H1 (cell line): ENCODE data around the gene ROBO4.

Source experiments
- CEBPB ChIP-seq: IDR thresholded peaks from 2 replicates; pipeline ENCODE4 v1.6.1; 2012; ENCODE audit warnings: low read depth, low read length
- KDM1A ChIP-seq: fragments of 200-600, 300-600 bp; sonication (generic); IDR thresholded peaks from 2 replicates; pipeline ENCODE4 v1.7.1; 2016; ENCODE audit warnings: mild to moderate bottlenecking, low read length, borderline replicate concordance
- POLR2A ChIP-seq, 2 experiments: IDR thresholded peaks; 1 replicate in 1 of 2; 2 replicates in 1 of 2; pipeline ENCODE4 v1.6.1; 2011; ENCODE audit warnings: low read depth in 2 of 2, low read length in 2 of 2, mild to moderate bottlenecking in 2 of 2; ENCODE audit errors: control extremely low read depth in 1 of 2
- RXRA ChIP-seq: IDR thresholded peaks from 2 replicates; pipeline ENCODE4 v1.6.1; 2011; ENCODE audit warnings: low read depth, mild to moderate bottlenecking, low read length, moderate library complexity; ENCODE audit not compliant: insufficient read depth
- SP4 ChIP-seq: IDR thresholded peaks from 2 replicates; pipeline ENCODE4 v1.6.1; 2012; ENCODE audit warnings: low read length, inconsistent platforms

GRCh38 chr11:124946735-124947141, 49.1 kb upstream of the ROBO4 start:
- TF ChIP-seq SP4 (no peak), KDM1A (no peak), CEBPB (no peak), POLR2A (IDR thresholded peaks at IDR 0.05; ENCODE audit: control extremely low read depth in 1 of 2, low read depth in 2 of 2, low read length in 2 of 2) (no peak), RXRA (no peak)
